HG02840 (cell line): ENCODE data around the gene CMTM6.
A peak's percentile ranks its signal among the peaks of the same experiment; 100 is the strongest.
"Not testable (repeated sequence)": the region's sequence is repeated elsewhere in the genome, so short reads cannot be mapped to it uniquely, and the experiment has no call there.

ENCODE experiments used
- ATAC-seq: cut with Tn5 transposase; IDR thresholded peaks from one replicate; pipeline ENCODE4 v1.9.1; 2021; ENCODE audit warnings: mild to moderate bottlenecking, moderate library complexity, moderate number of reproducible peaks; ENCODE audit not compliant: unreplicated experiment, low FRiP score

CMTM6 gene

GRCh38 chr3:32502118-32502945, at the start of gene CMTM6:
Gene CMTM6 (minus strand): TSS chr3:32502852. CDS start chr3:32502745, 107 bp downstream.
- peak; percentile 66 for ATAC-seq

- no peak for ATAC-seq
These were observed 49.4 kb upstream of the CMTM6 start for GRCh38 chr3:32552013-32552412.

- ATAC-seq = no peak
These were observed 48.8 kb upstream of the CMTM6 start for GRCh38 chr3:32551496-32551895.

GRCh38 chr3:32551087-32551486, 48.4 kb upstream of the CMTM6 start:
- no peak for ATAC-seq

GRCh38 chr3:32545305-32545704, 42.7 kb upstream of the CMTM6 start:
- ATAC-seq = no peak

GRCh38 chr3:32544894-32545293, 42.2 kb upstream of the CMTM6 start:
- ATAC-seq = no peak

- no peak for ATAC-seq
These were observed 40.2 kb upstream of the CMTM6 start for GRCh38 chr3:32542807-32543206.

- ATAC-seq = no peak
These were observed 38.2 kb upstream of the CMTM6 start for GRCh38 chr3:32540899-32541298.

- no peak for ATAC-seq
These were observed 29.8 kb upstream of the CMTM6 start for GRCh38 chr3:32532434-32532833.

GRCh38 chr3:32531010-32531647, 28.5 kb upstream of the CMTM6 start:
- no peak for ATAC-seq

- no peak for ATAC-seq
These were observed 23.1 kb upstream of the CMTM6 start for GRCh38 chr3:32525720-32526119.

- no peak for ATAC-seq
These were observed 20.0 kb upstream of the CMTM6 start for GRCh38 chr3:32522682-32523081.

GRCh38 chr3:32518921-32519320, 16.3 kb upstream of the CMTM6 start:
- not testable (repeated sequence) for ATAC-seq

GRCh38 chr3:32516751-32517150, 14.1 kb upstream of the CMTM6 start:
- ATAC-seq = peak; percentile 22

GRCh38 chr3:32511005-32511404, 8.4 kb upstream of the CMTM6 start:
- ATAC-seq = no peak

- peak; percentile 72 for ATAC-seq
These were observed 7.5 kb upstream of the CMTM6 start for GRCh38 chr3:32510075-32510724.

- no peak for ATAC-seq
These were observed 6.1 kb upstream of the CMTM6 start for GRCh38 chr3:32508711-32509110.

- no peak for ATAC-seq
These were observed 3.8 kb upstream of the CMTM6 start for GRCh38 chr3:32506466-32506865.

GRCh38 chr3:32502946-32503286, 264 bp upstream of the CMTM6 start:
- peak; percentile 5 for ATAC-seq

- ATAC-seq = no peak
These were observed 902 bp downstream of the CMTM6 start for GRCh38 chr3:32501783-32502117.

GRCh38 chr3:32500880-32501782, 1.5 kb downstream of the CMTM6 start:
- no peak for ATAC-seq
